Left ventricle myocardium inferior (tissue), 1 donor: ENCODE results near the gene CALR3. TPM values are rescaled to one million over a fixed set of nuclear protein-coding genes. Genes with fewer than 3 reads are reported as not detected.

Experiments
- DNase-seq: peaks from one replicate; pipeline ENCODE4 v3.0.0-alpha.2; 2020
- H3K27ac ChIP-seq: fragments of 200-600 bp; replicated peaks from 2 replicates; pipeline ENCODE4 v1.8.0; 2021
- H3K27me3 ChIP-seq: fragments of 200-600 bp; 2 replicates; pipeline ENCODE4 v1.8.0; 2021; ENCODE audit warnings: low read depth
- H3K36me3 ChIP-seq: fragments of 200-600 bp; 2 replicates; pipeline ENCODE4 v1.8.0; 2021
- H3K4me1 ChIP-seq: fragments of 200-600 bp; 2 replicates; pipeline ENCODE4 v1.8.0; 2021
- H3K4me3 ChIP-seq: fragments of 200-600 bp; 2 replicates; pipeline ENCODE4 v1.8.0; 2021; ENCODE audit warnings: mild to moderate bottlenecking, moderate library complexity
- H3K9me3 ChIP-seq: fragments of 200-600 bp; replicated peaks from 2 replicates; pipeline ENCODE4 v1.8.0; 2021
- intact Hi-C: fragments of 100-400 bp; cut with micrococcal nuclease; formaldehyde crosslinking; loops from one replicate; pipeline ENCODE4 v1.11.0; 2022
- total RNA-seq: library from RNA; stranded (reverse); fragmentation: NEBNext Ultra II Directional; extraction: Animal tissue kit (Norgen Biotek cat#: 25700); gene quantifications from one replicate; pipeline ENCODE4 v1.2.1, GENCODE V29; 2021
- TF ChIP-seq, protein P1 (sequence below): fragments of 200-600 bp; IDR thresholded peaks from 2 replicates; pipeline ENCODE4 v1.8.0; 2021; ENCODE audit warnings: antibody characterized with exemption, mild to moderate bottlenecking, borderline replicate concordance
- donor health status: DM: no; HTN: yes; CAD: no; lungs with severe emphysema.

CALR3 gene
- total RNA-seq, 1 donor from 2014 or later, result not detected

DNA sequence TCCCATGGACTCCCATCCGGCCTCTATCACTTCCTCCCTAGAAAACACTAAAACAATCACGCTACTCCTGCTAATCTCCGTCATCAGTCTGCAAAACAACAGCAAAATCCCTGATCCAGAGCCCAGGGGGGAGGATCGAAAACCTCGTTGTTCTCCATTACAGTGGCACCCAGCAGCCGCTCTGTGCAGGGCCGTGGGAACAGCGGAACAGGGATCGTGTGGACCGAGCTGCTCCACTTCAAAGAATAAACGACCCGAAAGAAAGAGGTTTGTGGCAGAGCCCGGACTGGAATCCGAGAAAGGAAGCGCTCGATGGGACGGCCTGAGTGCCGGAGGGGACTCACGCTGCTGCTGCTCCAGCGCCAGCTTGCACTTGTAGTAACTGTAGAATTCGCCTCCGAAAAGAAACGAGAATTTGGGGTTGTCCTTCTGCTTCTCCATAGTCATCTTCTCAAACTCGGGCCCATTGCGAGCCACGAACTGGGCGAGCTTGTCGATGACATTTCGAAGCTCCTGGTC, 45.6 kb upstream of the CALR3 start:
- TF ChIP-seq, protein P1, sequence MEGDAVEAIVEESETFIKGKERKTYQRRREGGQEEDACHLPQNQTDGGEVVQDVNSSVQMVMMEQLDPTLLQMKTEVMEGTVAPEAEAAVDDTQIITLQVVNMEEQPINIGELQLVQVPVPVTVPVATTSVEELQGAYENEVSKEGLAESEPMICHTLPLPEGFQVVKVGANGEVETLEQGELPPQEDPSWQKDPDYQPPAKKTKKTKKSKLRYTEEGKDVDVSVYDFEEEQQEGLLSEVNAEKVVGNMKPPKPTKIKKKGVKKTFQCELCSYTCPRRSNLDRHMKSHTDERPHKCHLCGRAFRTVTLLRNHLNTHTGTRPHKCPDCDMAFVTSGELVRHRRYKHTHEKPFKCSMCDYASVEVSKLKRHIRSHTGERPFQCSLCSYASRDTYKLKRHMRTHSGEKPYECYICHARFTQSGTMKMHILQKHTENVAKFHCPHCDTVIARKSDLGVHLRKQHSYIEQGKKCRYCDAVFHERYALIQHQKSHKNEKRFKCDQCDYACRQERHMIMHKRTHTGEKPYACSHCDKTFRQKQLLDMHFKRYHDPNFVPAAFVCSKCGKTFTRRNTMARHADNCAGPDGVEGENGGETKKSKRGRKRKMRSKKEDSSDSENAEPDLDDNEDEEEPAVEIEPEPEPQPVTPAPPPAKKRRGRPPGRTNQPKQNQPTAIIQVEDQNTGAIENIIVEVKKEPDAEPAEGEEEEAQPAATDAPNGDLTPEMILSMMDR, result no peak
- no peak for DNase-seq
- intact Hi-C loops, result no loop called here

DNA sequence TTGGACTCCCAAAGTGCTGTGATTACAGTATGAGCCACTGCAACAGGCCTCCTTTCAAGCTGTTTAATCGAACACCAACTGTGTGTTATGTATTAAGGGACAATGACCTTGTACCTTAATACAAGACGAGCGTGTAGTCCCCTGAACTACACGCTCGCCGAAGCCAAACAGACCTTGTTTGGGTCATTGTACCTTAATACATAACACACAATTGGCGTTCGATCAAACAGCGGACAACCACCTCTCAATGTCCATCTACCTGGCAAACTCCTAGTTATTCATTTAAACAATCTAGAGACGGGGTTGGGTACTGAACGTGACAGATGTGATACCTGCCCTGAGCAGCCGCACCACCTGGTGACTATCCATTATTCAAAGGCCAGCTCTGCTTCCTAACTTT, 45.0 kb upstream of the CALR3 start:
- H3K27me3 ChIP-seq, result no peaks in the 10 kb centered on the region
- peak overlapping the region; percentile 84 for H3K4me3 ChIP-seq
- intact Hi-C loops, result no loop called here
- TF ChIP-seq, protein P1, result no peak
- DNase-seq, result no peak
- H3K4me1 ChIP-seq, result peaks cover 66% of the 10 kb centered on the region
- H3K27ac ChIP-seq, result no peak overlapping the region
- H3K36me3 ChIP-seq, result peaks cover 39% of the 10 kb centered on the region
- no peaks in the 10 kb centered on the region for H3K9me3 ChIP-seq

More for the DNA sequence above, 45.6 kb upstream of the CALR3 start:
- Histone ChIP-seq H3K4me1 (peaks cover 66% of the 10 kb centered on the region), H3K27me3 (no peaks in the 10 kb centered on the region), H3K27ac (peak overlapping the region; percentile 96), H3K9me3 (no peaks in the 10 kb centered on the region), H3K36me3 (peaks cover 32% of the 10 kb centered on the region), H3K4me3 (peak overlapping the region; percentile 84)

DNA sequence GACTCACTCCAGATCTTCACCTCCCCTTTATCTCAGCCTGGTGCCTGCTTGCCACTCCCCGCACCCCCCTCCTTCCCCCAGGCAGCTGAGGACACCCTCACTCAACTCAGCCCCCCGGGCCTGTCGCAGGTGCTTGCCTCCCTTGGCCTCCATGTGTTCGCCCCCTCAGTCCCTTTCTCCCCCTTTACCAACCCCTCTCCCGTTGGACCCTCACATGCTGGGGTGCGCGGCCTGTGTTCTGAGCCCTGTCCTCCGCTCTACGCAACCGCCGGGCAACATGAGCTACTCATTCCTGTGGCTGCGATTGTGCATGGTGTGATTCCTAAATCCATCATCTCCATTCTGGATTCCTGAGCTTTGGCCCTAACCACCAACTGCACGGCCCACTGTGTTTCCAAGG, 41.1 kb upstream of the CALR3 start:
- no peak for DNase-seq
- Histone ChIP-seq H3K36me3 (peaks cover 76% of the 10 kb centered on the region), H3K4me1 (peaks cover 44% of the 10 kb centered on the region), H3K4me3 (no peak overlapping the region), H3K9me3 (no peaks in the 10 kb centered on the region), H3K27ac (no peak overlapping the region), H3K27me3 (no peaks in the 10 kb centered on the region)
- TF ChIP-seq, protein P1, result no peak
- intact Hi-C loops, result no loop called here

DNA sequence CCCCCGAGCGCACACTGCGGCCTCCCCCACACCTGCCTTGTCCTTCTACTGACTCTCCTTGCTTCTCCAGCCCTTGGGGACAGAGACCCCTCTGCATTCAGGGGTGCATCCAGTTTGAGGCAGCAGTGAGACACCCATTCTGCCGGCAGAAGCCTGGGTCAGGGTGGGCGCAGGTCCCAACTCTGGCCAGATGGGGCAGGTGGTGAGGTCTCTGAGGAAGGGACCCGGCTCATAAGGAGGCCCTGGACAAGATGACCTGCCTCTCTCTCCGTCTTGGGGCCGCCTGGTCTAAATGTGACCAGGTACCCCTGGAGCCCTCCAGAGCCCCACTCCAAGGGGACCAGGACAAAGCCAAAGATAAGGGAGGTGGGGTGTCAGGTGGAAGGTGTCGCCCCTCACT, 40.2 kb upstream of the CALR3 start:
- H3K36me3 ChIP-seq, result peaks cover 86% of the 10 kb centered on the region
- TF ChIP-seq, protein P1, result no peak
- peaks cover 34% of the 10 kb centered on the region for H3K4me1 ChIP-seq
- no peak overlapping the region for H3K27ac ChIP-seq
- H3K27me3 ChIP-seq, result no peaks in the 10 kb centered on the region
- no peaks in the 10 kb centered on the region for H3K9me3 ChIP-seq
- intact Hi-C loops, result no loop called here
- H3K4me3 ChIP-seq, result no peak overlapping the region
- no peak for DNase-seq

DNA sequence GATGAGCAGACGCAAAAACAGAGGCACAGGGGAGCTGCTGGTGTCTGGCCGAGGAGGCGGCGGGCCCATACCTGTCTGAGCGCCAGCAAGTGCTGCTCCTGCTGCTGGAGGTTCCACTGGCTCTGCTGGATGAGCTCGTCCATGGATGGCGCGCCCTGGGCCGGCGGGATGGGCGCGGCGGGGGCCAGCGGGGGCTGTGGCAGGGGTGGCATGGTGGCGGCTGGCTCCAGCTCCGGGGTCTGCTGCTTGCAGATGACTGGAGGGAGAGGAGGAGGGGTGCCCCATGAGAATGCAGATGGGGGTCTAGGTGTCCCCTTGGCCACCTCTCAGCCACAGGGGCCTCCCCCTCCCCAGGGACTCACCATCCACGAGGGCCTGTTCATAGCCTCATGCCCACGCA, 39.4 kb upstream of the CALR3 start:
- Histone ChIP-seq H3K9me3 (no peaks in the 10 kb centered on the region), H3K36me3 (peaks cover 90% of the 10 kb centered on the region), H3K4me3 (no peak overlapping the region), H3K27ac (no peak overlapping the region), H3K4me1 (peaks cover 27% of the 10 kb centered on the region), H3K27me3 (no peaks in the 10 kb centered on the region)
- intact Hi-C loops, result no loop called here
- TF ChIP-seq, protein P1, result no peak
- DNase-seq, result no peak
